Liver (tissue), 9 donors: ENCODE measurements around the gene JAK1. TPM values are rescaled to one million over a fixed set of nuclear protein-coding genes. Genes with fewer than 3 reads are reported as not detected.

Experiments used
- DNase-seq: peaks from one replicate; pipeline ENCODE4 v3.0.0-alpha.2; 2017; ENCODE audit warnings: low spot score
- H3K27ac ChIP-seq, 2 donors: one replicate each; pipeline ENCODE4 v1.7.0; 2013; ENCODE audit warnings: inconsistent platforms in 2 of 2, low read length in 2 of 2, control low read depth in 1 of 2, low read depth in 1 of 2, mild to moderate bottlenecking in 1 of 2
- H3K27me3 ChIP-seq, 4 donors: one replicate each; pipeline versions ENCODE4 v1.6.1 to v1.7.0; 2013; ENCODE audit warnings: low read length in 3 of 4, inconsistent platforms in 1 of 4, mild to moderate bottlenecking in 1 of 4, moderate library complexity in 1 of 4; ENCODE audit not compliant: control insufficient read depth in 4 of 4, insufficient read depth in 4 of 4
- H3K36me3 ChIP-seq, 4 donors: one replicate each; pipeline versions ENCODE4 v1.6.1 to v1.7.0; 2013; ENCODE audit warnings: low read length in 3 of 4, mild to moderate bottlenecking in 3 of 4, low read depth in 1 of 4, moderate library complexity in 1 of 4; ENCODE audit not compliant: control insufficient read depth in 4 of 4, insufficient read depth in 3 of 4
- H3K4me1 ChIP-seq, 4 donors: one replicate each; pipeline versions ENCODE4 v1.6.1 to v1.7.0; 2013; ENCODE audit warnings: low read length in 3 of 4, mild to moderate bottlenecking in 3 of 4, moderate library complexity in 1 of 4; ENCODE audit not compliant: control insufficient read depth in 4 of 4, insufficient read depth in 4 of 4
- H3K4me3 ChIP-seq, 3 donors: one replicate each; pipeline versions ENCODE4 v1.6.1 to v1.7.0; 2013; ENCODE audit warnings: low read length in 3 of 3, control low read depth in 1 of 3, low read depth in 1 of 3, mild to moderate bottlenecking in 1 of 3
- H3K9ac ChIP-seq, 2 donors: one replicate each; pipeline ENCODE4 v1.7.0; 2013; ENCODE audit warnings: low read length in 2 of 2, mild to moderate bottlenecking in 2 of 2, moderate library complexity in 2 of 2, control low read depth in 1 of 2, low read depth in 1 of 2
- H3K9me3 ChIP-seq, 4 donors: one replicate each; pipeline versions ENCODE4 v1.6.1 to v1.7.0; 2013; ENCODE audit warnings: low read length in 3 of 4; ENCODE audit not compliant: control insufficient read depth in 4 of 4
- ATF3 ChIP-seq: IDR thresholded peaks from 2 replicates; pipeline ENCODE4 v1.6.1; 2016; ENCODE audit warnings: antibody characterized with exemption
- CTCF ChIP-seq: fragments of 150-350 bp; IDR thresholded peaks from 2 replicates; pipeline ENCODE4 v1.5.1; 2017; ENCODE audit warnings: improper control_type of control experiment, low read depth, low read length; ENCODE audit not compliant: missing input control
- EGR1 ChIP-seq, 2 donors: IDR thresholded peaks; 2 replicates each; pipeline ENCODE4 v1.6.1; 2016 to 2018; ENCODE audit warnings: antibody characterized with exemption in 2 of 2, low read depth in 2 of 2
- FOXA1 ChIP-seq: IDR thresholded peaks from 2 replicates; pipeline ENCODE4 v1.6.1; 2016; ENCODE audit warnings: antibody characterized with exemption
- FOXA2 ChIP-seq: IDR thresholded peaks from 2 replicates; pipeline ENCODE4 v1.6.1; 2016; ENCODE audit warnings: antibody characterized with exemption
- GABPA ChIP-seq, 2 donors: IDR thresholded peaks in 1 of 2; conservative IDR thresholded peaks in 1 of 2; 2 replicates each; pipeline ENCODE4 v1.6.1; 2016; ENCODE audit warnings: antibody characterized with exemption in 2 of 2, mild to moderate bottlenecking in 1 of 2, moderate library complexity in 1 of 2
- HNF4A ChIP-seq, 2 donors: conservative IDR thresholded peaks; 2 replicates each; pipeline ENCODE4 v1.6.1; 2016; ENCODE audit warnings: antibody characterized with exemption in 2 of 2, mild to moderate bottlenecking in 2 of 2
- HNF4G ChIP-seq: IDR thresholded peaks from 2 replicates; pipeline ENCODE4 v1.6.1; 2016; ENCODE audit warnings: antibody characterized with exemption
- JUND ChIP-seq, 2 donors: IDR thresholded peaks; 2 replicates each; pipeline ENCODE4 v1.6.1; 2016; ENCODE audit warnings: antibody characterized with exemption in 2 of 2
- MAX ChIP-seq: IDR thresholded peaks from 2 replicates; pipeline ENCODE4 v1.6.1; 2016; ENCODE audit warnings: antibody characterized with exemption
- NR2F2 ChIP-seq: IDR thresholded peaks from 2 replicates; pipeline ENCODE4 v1.6.1; 2016; ENCODE audit warnings: antibody characterized with exemption
- RAD21 ChIP-seq, 2 donors: IDR thresholded peaks; 2 replicates each; pipeline ENCODE4 v1.6.1; 2016; ENCODE audit warnings: antibody characterized with exemption in 2 of 2, mild to moderate bottlenecking in 2 of 2
- REST ChIP-seq: IDR thresholded peaks from 2 replicates; pipeline ENCODE4 v1.6.1; 2016; ENCODE audit warnings: antibody characterized with exemption, mild to moderate bottlenecking
- RXRA ChIP-seq, 2 donors: IDR thresholded peaks; 2 replicates each; pipeline ENCODE4 v1.6.1; 2017 to 2018; ENCODE audit warnings: antibody characterized with exemption in 2 of 2, mild to moderate bottlenecking in 1 of 2
- SP1 ChIP-seq: IDR thresholded peaks from 2 replicates; pipeline ENCODE4 v1.6.1; 2018; ENCODE audit warnings: antibody characterized with exemption, mild to moderate bottlenecking
- YY1 ChIP-seq: IDR thresholded peaks from 2 replicates; pipeline ENCODE4 v1.6.1; 2016; ENCODE audit warnings: antibody characterized with exemption, mild to moderate bottlenecking
- WGBS: extraction: QIAGEN DNeasy Blood & Tissue Kit; methylation state at CpG from one replicate; pipeline ENCODE4 v1.1.7; 2013; 5-methylcytosine and 5-hydroxymethylcytosine counted together
- polyA plus RNA-seq, 2 donors: library from polyadenylated mRNA; stranded (reverse) in 1 of 2; unstranded in 1 of 2; fragments of 200-250 nt in 1 of 2; fragments of >200 nt in 1 of 2; fragmentation: Nextera tagmentation in 1 of 2; extraction: Ambion mirVana in 1 of 2; gene quantifications; one replicate each; pipeline versions ENCODE4 v1.2.1 to v1.2.3, GENCODE V29; 2013 to 2015
- total RNA-seq, 2 donors: library from RNA; depleted of rRNA; stranded (reverse); fragments of >200 nt; gene quantifications; one replicate each; pipeline ENCODE4 v1.2.3, GENCODE V29; 2014
- donor health status: healthy.
- donor health status: healthy.
- donor health status: healthy.
- donor health status: healthy.
- donor health status: healthy.

The JAK1 gene
- total and polyA plus RNA-seq, 4 donors, result 24.1 to 68.6 (median 34.5) TPM

- Histone ChIP-seq H3K4me1 (no peaks in the 10 kb centered on the region), H3K9me3 (no peaks in the 10 kb centered on the region), H3K27ac (no peak overlapping the region), H3K4me3 (no peak overlapping the region), H3K9ac (no peak overlapping the region), H3K36me3 (peaks cover 0 to 36% (median 31%) of the 10 kb centered on the region in 4 donors), H3K27me3 (no peaks in the 10 kb centered on the region)
- no peak for TF ChIP-seq RAD21 (IDR thresholded peaks at IDR 0.05)
- TF ChIP-seq CTCF, result no peak
- no peak for TF ChIP-seq GABPA (IDR thresholded peaks at IDR 0.05 in 1 of 2, conservative IDR thresholded peaks at IDR 0.05 in 1 of 2)
- no peak for TF ChIP-seq FOXA1
- no peak for TF ChIP-seq RXRA (IDR thresholded peaks at IDR 0.05)
- no peak for TF ChIP-seq REST
- TF ChIP-seq MAX, result no peak
- TF ChIP-seq NR2F2, result no peak
- no peak for TF ChIP-seq YY1
- TF ChIP-seq EGR1 (IDR thresholded peaks at IDR 0.05; ENCODE audit: low read depth in 2 of 2), result no peak
- TF ChIP-seq SP1, result no peak
- no peak for TF ChIP-seq FOXA2
- no peak for TF ChIP-seq HNF4A (conservative IDR thresholded peaks at IDR 0.05)
- TF ChIP-seq JUND (IDR thresholded peaks at IDR 0.05), result no peak
- no peak for TF ChIP-seq ATF3
- no peak for TF ChIP-seq HNF4G
- no peak for DNase-seq
- WGBS, result 96% methylated on average over 4 of the region's 4 CpGs
Observed at GRCh38 chr1:64880449-64880848, 85.9 kb downstream of the JAK1 start.

GRCh38 chr1:64878931-64879611, 87.3 kb downstream of the JAK1 start:
- no peak overlapping the region for H3K9ac ChIP-seq
- H3K27ac ChIP-seq, result no peak overlapping the region
- no peaks in the 10 kb centered on the region for H3K27me3 ChIP-seq
- H3K4me1 ChIP-seq, result no peaks in the 10 kb centered on the region
- H3K4me3 ChIP-seq, result no peak overlapping the region
- peaks cover 0 to 44% (median 35%) of the 10 kb centered on the region in 4 donors for H3K36me3 ChIP-seq
- no peak for DNase-seq
- WGBS, result 92% methylated on average over 12 of the region's 12 CpGs
- TF ChIP-seq FOXA2 (no peak), FOXA1 (no peak), JUND (IDR thresholded peaks at IDR 0.05) (no peak), RAD21 (IDR thresholded peaks at IDR 0.05) (no peak), RXRA (IDR thresholded peaks at IDR 0.05) (no peak)
- H3K9me3 ChIP-seq, result no peaks in the 10 kb centered on the region
